K562 (cell line): ENCODE data around the gene GPR108. TPM values are rescaled to one million over a fixed set of nuclear protein-coding genes. Genes with fewer than 3 reads are reported as not detected.

ENCODE experiments used
- ATAC-seq: fragments of 200-7000 bp; cut with Tn5 transposase; 3 replicates; pipeline ENCODE4 v1.9.1; 2020; ENCODE audit warnings: moderate library complexity
- BruUV-seq: library from RNA; stranded (reverse); fragments of 400-500 nt; replicated peaks from 2 replicates; lab custom pipeline; 2021; lab: Mats Ljungman, UMichigan
- CTCF ChIA-PET: fragments of 300-600 bp; formaldehyde crosslinking; extraction: SDS; loops from one replicate; lab custom pipeline; 2021; ENCODE audit warnings: low intra/inter-chr PET ratio; lab: Yijun Ruan, JAX
- POLR2A ChIA-PET: fragments of 300-600, 350-650 bp; sonication (Branson Sonifier 250); formaldehyde crosslinking; extraction: SDS; loops from one replicate; lab custom pipeline; 2021; ENCODE audit warnings: antibody characterized with exemption, inconsistent platforms; lab: Yijun Ruan, JAX
- DNase-seq, 4 experiments: peaks; one replicate each; pipeline versions ENCODE4 v3.0.0 to v3.0.0-alpha.2; 2011 to 2018; ENCODE audit warnings: low spot score in 3 of 4, mixed read lengths in 3 of 4; ENCODE audit errors: extremely low read depth in 1 of 4
- FAIRE-seq: peaks from 2 replicates; lab custom pipeline; 2011; peaks lifted over from hg19 to GRCh38; lab: Jason Lieb, UNC
- H2AFZ ChIP-seq: 2 replicates; pipeline ENCODE4 v1.6.0; 2011; ENCODE audit warnings: low read depth, low read length, control low read depth, inconsistent platforms
- H3K27ac ChIP-seq: fragments of 200-600 bp; 3 replicates; pipeline ENCODE4 v1.8.0; 2011; ENCODE audit warnings: low read depth, mild to moderate bottlenecking, control low read depth, inconsistent platforms, low read length, moderate library complexity, mixed read lengths; ENCODE audit errors: extremely low read depth
- H3K27me3 ChIP-seq, 2 experiments: fragments of 300-600 bp in 1 of 2; 2 replicates in 1 of 2; 3 replicates in 1 of 2; pipeline versions ENCODE4 v1.6.0 to v1.8.0; 2011; ENCODE audit warnings: inconsistent platforms in 2 of 2, low read length in 2 of 2, mild to moderate bottlenecking in 1 of 2, mixed read lengths in 1 of 2, moderate library complexity in 1 of 2; ENCODE audit not compliant: control insufficient read depth in 2 of 2, insufficient read depth in 2 of 2
- H3K36me3 ChIP-seq: fragments of 300-600 bp; 3 replicates; pipeline ENCODE4 v1.8.0; 2011; ENCODE audit warnings: mild to moderate bottlenecking, low read length, inconsistent platforms; ENCODE audit not compliant: control insufficient read depth, insufficient read depth
- H3K4me1 ChIP-seq, 2 experiments: fragments of 200-600 bp in 1 of 2; replicated peaks in 1 of 2; 2 replicates in 1 of 2; 3 replicates in 1 of 2; pipeline versions ENCODE4 v1.5.1 to v1.8.0; 2011; ENCODE audit warnings: inconsistent platforms in 2 of 2, low read length in 2 of 2, mild to moderate bottlenecking in 1 of 2, mixed read lengths in 1 of 2, moderate library complexity in 1 of 2; ENCODE audit not compliant: control insufficient read depth in 2 of 2, insufficient read depth in 2 of 2
- H3K4me2 ChIP-seq: 2 replicates; pipeline ENCODE4 v1.6.1; 2011; ENCODE audit warnings: low read length, control low read depth, inconsistent platforms, mixed read lengths; ENCODE audit not compliant: insufficient read depth
- H3K4me3 ChIP-seq: fragments of 200-600 bp; sonication (generic), shearing (Covaris generic); 2 replicates; pipeline ENCODE4 v1.5.1; 2016; ENCODE audit warnings: control low read depth, inconsistent platforms
- H3K79me2 ChIP-seq: fragments of 200-600 bp; 3 replicates; pipeline ENCODE4 v1.8.0; 2011; ENCODE audit warnings: low read length, inconsistent platforms; ENCODE audit not compliant: control insufficient read depth, insufficient read depth
- H3K9ac ChIP-seq, 2 experiments: 2 replicates each; pipeline versions ENCODE4 v1.6.0 to v1.6.1; 2011; ENCODE audit warnings: low read depth in 2 of 2, low read length in 2 of 2, control low read depth in 1 of 2, inconsistent platforms in 1 of 2, mild to moderate bottlenecking in 1 of 2, mixed read lengths in 1 of 2; ENCODE audit not compliant: insufficient read depth in 1 of 2
- H3K9me1 ChIP-seq: one replicate; pipeline ENCODE4 v1.6.0; 2011; ENCODE audit warnings: inconsistent platforms, mild to moderate bottlenecking, low read length, moderate library complexity; ENCODE audit not compliant: control insufficient read depth, insufficient read depth
- H3K9me3 ChIP-seq: replicated peaks from 2 replicates; pipeline ENCODE4 v1.5.1; 2011; ENCODE audit warnings: low read depth, low read length, inconsistent platforms; ENCODE audit not compliant: control insufficient read depth, insufficient read depth
- H4K20me1 ChIP-seq: replicated peaks from 2 replicates; pipeline ENCODE4 v1.6.1; 2011; ENCODE audit warnings: low read length, inconsistent platforms, mixed read lengths; ENCODE audit not compliant: control insufficient read depth, insufficient read depth
- MTA1 ChIP-seq: fragments of 450-650 bp; IDR thresholded peaks from 2 replicates; pipeline ENCODE4 v1.6.1; 2017; ENCODE audit warnings: borderline replicate concordance
- RBM25 ChIP-seq: fragments of 200-400 bp; formaldehyde crosslinking; IDR thresholded peaks from 2 replicates; pipeline ENCODE4 v1.6.1; 2018; ENCODE audit warnings: low read length, low read depth, moderate library complexity; ENCODE audit not compliant: severe bottlenecking
- ZBTB26 ChIP-seq: fragments of 450-650 bp; formaldehyde crosslinking; IDR thresholded peaks from 2 replicates; pipeline ENCODE4 v1.4.0; 2022; ENCODE audit warnings: missing genetic modification characterization
- ZNF512 ChIP-seq: IDR thresholded peaks from 2 replicates; pipeline ENCODE4 v1.6.1; 2016; ENCODE audit warnings: missing genetic modification characterization, missing compliant biosample characterization
- WGBS: fragments of 100-300 bp; shearing (Covaris generic); methylation state at CpG from one replicate; pipeline ENCODE4 v1.1.6; 2016; ENCODE audit warnings: low coverage, mixed read lengths; ENCODE audit not compliant: insufficient coverage; ENCODE audit errors: missing lambda C conversion rate; 5-methylcytosine and 5-hydroxymethylcytosine counted together
- in situ Hi-C: fragments of 300-500 bp; cut with MboI; formaldehyde crosslinking; loops from 4 replicates; pipeline ENCODE4 v1.15.0; 2018; ENCODE audit warnings: inconsistent platforms, mixed read lengths
- intact Hi-C: fragments of 100-400 bp; cut with micrococcal nuclease; formaldehyde crosslinking; loops from 2 replicates; pipeline ENCODE4 v1.14.2; 2022
- polyA plus RNA-seq, 8 experiments: library from polyadenylated mRNA; depleted of rRNA in 4 of 8; stranded (reverse) in 5 of 8; unstranded in 3 of 8; fragments of >200 nt; fragmentation: Nextera tagmentation in 2 of 8; fragmentation: Illumina TruSeq in 1 of 8; extraction: Ambion mirVana in 2 of 8; extraction: Trizol in 1 of 8; gene quantifications; 2 replicates each; pipeline versions ENCODE4 v1.2.1 to v1.2.3, GENCODE V29; 2011 to 2014; ENCODE audit warnings: inconsistent platforms in 1 of 8, missing spikeins in 1 of 8
- total RNA-seq, 7 experiments: library from RNA; depleted of rRNA in 6 of 7; stranded (reverse); fragments of >200 nt in 6 of 7; fragmentation: Illumina TruSeq in 2 of 7; extraction: Trizol in 2 of 7; gene quantifications; 2 replicates each; pipeline versions ENCODE4 v1.2.1 to v1.2.3, GENCODE V29; 2011 to 2021; ENCODE audit warnings: low replicate concordance in 1 of 7

The GPR108 gene
- total and polyA plus RNA-seq, 9 of the 15 experiments (the other 6 are each of a cell fraction or from before 2014, with no cell fraction given) = 2.4 to 33.2 (median 24.4) TPM

GRCh38 chr19:6708346-6708745 lies 29.0 kb downstream of the GPR108 start:
- Histone ChIP-seq H3K4me1 (peaks cover 0 to 23% of the 10 kb centered on the region in 2 experiments; a peak in 2 of 5 replicates), H3K27ac (no peak overlapping the region), H2AFZ (no peak overlapping the region), H3K79me2 (no peaks in the 10 kb centered on the region), H4K20me1 (0 out of 2 replicates have a peak, but pooled peaks cover 5% of the 10 kb centered on the region), H3K4me2 (no peak overlapping the region), H3K9me3 (no peaks in the 10 kb centered on the region), H3K27me3 (peaks cover 9 to 40% of the 10 kb centered on the region in 2 experiments; a peak in 4 of 5 replicates), H3K4me3 (no peak overlapping the region), H3K36me3 (no peaks in the 10 kb centered on the region), H3K9me1 (no peaks in the 10 kb centered on the region), H3K9ac (no peak overlapping the region)
- ChIA-PET POLR2A (no interaction called here), CTCF (no interaction called here)
- TF ChIP-seq MTA1 = peak; percentile 53; the same call in 1 of the 2 replicates
- no peak for TF ChIP-seq RBM25
- TF ChIP-seq ZNF512 (tag) = peak; percentile 93
- peak; percentile 13; the same call in 1 of the 2 replicates for TF ChIP-seq ZBTB26
- intact Hi-C loops = no loop called here
- no peak for DNase-seq
- no peak for ATAC-seq
- no TSS peak for BruUV-seq
- WGBS = 6% methylated on average over 3 of the region's 3 CpGs
- in situ Hi-C loops = no loop called here
- FAIRE-seq = no peak
